GM06990 (cell line): ENCODE results near the gene MYOF.

Experiments
- DNase-seq: peaks from one replicate; pipeline ENCODE4 v3.0.0-alpha.2; 2011; ENCODE audit not compliant: insufficient read length; ENCODE audit errors: extremely low read depth
- H3K27me3 ChIP-seq: replicated peaks from 2 replicates; pipeline ENCODE4 v1.6.0; 2011; ENCODE audit warnings: low read length; ENCODE audit not compliant: control insufficient read depth, insufficient read depth
- H3K36me3 ChIP-seq: 2 replicates; pipeline ENCODE4 v1.5.1; 2011; ENCODE audit warnings: low read length; ENCODE audit not compliant: control insufficient read depth, insufficient read depth
- H3K4me3 ChIP-seq: replicated peaks from 2 replicates; pipeline ENCODE4 v1.5.1; 2011; ENCODE audit warnings: low read depth, mild to moderate bottlenecking, control low read depth, low read length
- TF ChIP-seq, protein P1 (sequence below): IDR thresholded peaks from 2 replicates; pipeline ENCODE4 v1.5.1; 2011; ENCODE audit warnings: low read length, control low read depth, mild to moderate bottlenecking, inconsistent platforms; ENCODE audit not compliant: insufficient read depth, poor library complexity, severe bottlenecking

MYOF gene

DNA sequence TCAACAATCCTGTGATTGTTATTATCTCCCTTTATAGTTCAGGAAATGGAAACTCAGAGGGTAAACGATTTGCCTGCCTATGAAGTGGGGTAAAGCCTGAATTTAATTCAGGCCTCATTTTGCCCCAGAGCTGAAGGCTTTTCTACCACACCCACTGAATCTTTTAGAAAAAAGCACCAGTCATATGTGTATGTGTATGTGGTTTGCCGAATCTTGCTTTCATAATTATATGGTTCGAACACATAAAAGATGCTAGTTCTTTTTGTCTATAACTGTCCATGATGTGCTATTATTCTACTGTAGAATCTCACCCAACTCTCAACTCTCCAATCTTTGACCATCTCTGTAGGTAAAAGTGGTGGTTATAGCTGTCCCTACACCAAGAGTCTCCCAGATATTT is 83.6 kb downstream of the MYOF start:
- no peak for DNase-seq
- TF ChIP-seq, protein P1, sequence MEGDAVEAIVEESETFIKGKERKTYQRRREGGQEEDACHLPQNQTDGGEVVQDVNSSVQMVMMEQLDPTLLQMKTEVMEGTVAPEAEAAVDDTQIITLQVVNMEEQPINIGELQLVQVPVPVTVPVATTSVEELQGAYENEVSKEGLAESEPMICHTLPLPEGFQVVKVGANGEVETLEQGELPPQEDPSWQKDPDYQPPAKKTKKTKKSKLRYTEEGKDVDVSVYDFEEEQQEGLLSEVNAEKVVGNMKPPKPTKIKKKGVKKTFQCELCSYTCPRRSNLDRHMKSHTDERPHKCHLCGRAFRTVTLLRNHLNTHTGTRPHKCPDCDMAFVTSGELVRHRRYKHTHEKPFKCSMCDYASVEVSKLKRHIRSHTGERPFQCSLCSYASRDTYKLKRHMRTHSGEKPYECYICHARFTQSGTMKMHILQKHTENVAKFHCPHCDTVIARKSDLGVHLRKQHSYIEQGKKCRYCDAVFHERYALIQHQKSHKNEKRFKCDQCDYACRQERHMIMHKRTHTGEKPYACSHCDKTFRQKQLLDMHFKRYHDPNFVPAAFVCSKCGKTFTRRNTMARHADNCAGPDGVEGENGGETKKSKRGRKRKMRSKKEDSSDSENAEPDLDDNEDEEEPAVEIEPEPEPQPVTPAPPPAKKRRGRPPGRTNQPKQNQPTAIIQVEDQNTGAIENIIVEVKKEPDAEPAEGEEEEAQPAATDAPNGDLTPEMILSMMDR = no peak
- Histone ChIP-seq H3K27me3 (no peaks in the 10 kb centered on the region), H3K36me3 (no peaks in the 10 kb centered on the region), H3K4me3 (no peak overlapping the region)

DNA sequence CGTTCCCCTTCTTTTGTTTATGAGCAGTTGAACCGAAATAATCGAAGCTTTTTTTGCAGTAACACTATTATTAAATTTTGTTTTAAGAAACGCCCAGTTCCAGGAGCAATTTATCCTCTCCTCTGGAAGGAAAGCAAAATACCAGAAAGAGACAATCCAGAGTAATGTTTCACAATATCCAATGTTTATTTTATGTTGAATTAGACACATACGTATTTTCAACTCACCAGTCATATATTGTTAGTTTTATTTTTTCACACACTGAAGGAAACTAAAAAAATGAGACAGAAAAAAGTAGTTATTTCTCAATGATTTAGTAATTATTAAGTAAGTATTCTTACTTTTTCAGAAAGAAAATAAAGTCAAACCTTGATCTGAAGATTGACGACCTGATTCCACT is 85.1 kb downstream of the MYOF start:
- TF ChIP-seq, protein P1 = no peak
- no peaks in the 10 kb centered on the region for H3K27me3 ChIP-seq
- no peak for DNase-seq
- no peak overlapping the region for H3K4me3 ChIP-seq
- no peaks in the 10 kb centered on the region for H3K36me3 ChIP-seq

DNA sequence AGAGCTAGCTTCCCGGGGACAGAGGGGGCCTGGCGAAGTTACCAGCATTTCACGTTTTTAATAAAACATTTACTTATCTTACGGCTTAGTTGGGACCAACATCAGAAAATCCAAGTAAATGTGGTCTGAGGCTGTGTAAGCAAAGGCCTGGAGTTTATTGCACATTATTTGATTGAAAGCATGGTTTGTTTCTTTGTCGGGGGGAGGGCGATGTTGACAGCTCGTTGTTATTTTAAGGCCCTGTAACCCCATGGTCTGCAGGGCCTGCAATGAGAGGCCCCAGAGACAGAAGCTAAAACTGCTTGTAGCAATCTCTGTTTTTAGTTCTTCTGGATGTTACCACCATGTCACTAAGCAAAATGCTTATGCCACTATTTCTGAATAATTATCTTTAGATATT is 88.9 kb downstream of the MYOF start:
- Histone ChIP-seq H3K27me3 (no peaks in the 10 kb centered on the region), H3K4me3 (no peak overlapping the region), H3K36me3 (no peaks in the 10 kb centered on the region)
- no peak for DNase-seq
- TF ChIP-seq, protein P1 = no peak

DNA sequence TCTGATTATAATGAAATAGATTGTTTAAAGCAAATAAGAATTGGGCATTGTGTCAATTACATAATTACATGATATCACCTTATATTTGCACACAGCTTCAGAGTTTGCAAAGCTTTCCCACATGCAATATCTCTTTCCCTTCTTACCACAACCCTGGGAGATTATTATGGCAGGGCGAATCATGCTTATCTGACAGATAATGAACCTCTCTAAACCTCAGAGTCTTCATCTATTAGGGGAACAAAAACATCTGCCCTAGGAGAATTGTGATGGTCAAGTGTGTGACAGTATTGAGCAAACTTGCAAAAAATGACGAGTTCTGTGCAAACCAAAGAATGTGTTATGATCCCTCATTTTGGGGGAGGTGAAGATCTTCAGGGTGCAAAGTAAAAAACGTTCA is 90.0 kb downstream of the MYOF start:
- no peak for DNase-seq
- no peaks in the 10 kb centered on the region for H3K27me3 ChIP-seq
- TF ChIP-seq, protein P1 = no peak
- no peaks in the 10 kb centered on the region for H3K36me3 ChIP-seq
- no peak overlapping the region for H3K4me3 ChIP-seq

DNA sequence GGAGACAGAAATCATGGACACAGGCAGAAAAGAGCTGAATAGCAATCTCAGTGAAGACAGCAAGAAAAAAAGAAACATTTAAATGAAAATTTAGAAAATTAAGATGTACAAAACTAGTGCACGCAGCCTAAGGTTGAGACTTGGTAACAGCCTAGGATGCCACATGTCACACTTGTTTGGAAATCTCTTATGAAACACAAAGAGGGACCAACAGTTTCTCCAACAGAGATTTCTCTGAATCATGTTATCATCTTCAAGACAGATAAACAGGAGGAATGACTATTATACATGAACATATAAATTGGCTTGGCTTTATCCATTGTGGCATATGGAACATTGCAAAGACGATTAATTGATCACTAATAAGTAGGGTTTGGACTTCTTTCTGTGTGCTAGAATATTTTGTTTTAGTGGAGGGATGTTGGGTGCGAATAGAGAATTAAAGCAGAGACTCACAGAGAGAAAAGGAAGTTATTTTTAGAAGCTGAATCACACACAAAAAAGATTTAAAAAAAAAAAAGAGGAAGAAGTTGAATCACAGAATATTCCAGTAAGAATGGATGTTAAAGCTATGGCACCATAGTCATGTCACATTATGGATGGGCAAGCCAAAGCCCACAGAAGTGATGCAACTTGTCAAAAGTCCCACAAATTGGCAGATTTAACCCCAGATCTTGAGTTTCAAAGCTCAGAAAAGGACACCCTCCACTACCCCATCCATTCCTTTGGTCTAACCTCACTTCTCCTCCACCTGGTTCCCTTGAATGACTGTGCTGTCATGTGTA is 91.6 kb downstream of the MYOF start:
- no peak for DNase-seq
- Histone ChIP-seq H3K27me3 (no peaks in the 10 kb centered on the region), H3K4me3 (no peak overlapping the region), H3K36me3 (no peaks in the 10 kb centered on the region)
- TF ChIP-seq, protein P1 = no peak
